PC-9 (cell line): Measurements from ENCODE around the gene SELENON. TPM values are rescaled to one million over a fixed set of nuclear protein-coding genes. Genes with fewer than 3 reads are reported as not detected.

Source experiments
- BruUV-seq: library from RNA; stranded (reverse); fragments of 400-500 nt; replicated peaks from 2 replicates; lab custom pipeline; 2021; lab: Mats Ljungman, UMichigan
- CTCF ChIA-PET: fragments of 300-600 bp; sonication (Branson Sonifier 250); formaldehyde crosslinking; loops from one replicate; lab custom pipeline; 2022; ENCODE audit warnings: antibody characterized with exemption; lab: Charles Lee
- POLR2A ChIA-PET: fragments of 300-600 bp; sonication (Branson Sonifier 250); formaldehyde crosslinking; loops from one replicate; lab custom pipeline; 2022; ENCODE audit warnings: antibody characterized with exemption; ENCODE audit not compliant: unreplicated experiment; lab: Charles Lee
- DNase-seq, 2 experiments: peaks; one replicate each; pipeline versions ENCODE4 v3.0.0 to v3.0.0-alpha.2; 2015 to 2022; ENCODE audit warnings: mixed read lengths in 1 of 2
- H2AFZ ChIP-seq: fragments of 200-600 bp; sonication (generic); 2 replicates; pipeline ENCODE4 v1.8.1; 2017; ENCODE audit warnings: antibody characterized with exemption
- H3F3A ChIP-seq: fragments of 200-600 bp; sonication (generic); 2 replicates; pipeline ENCODE4 v1.8.1; 2017; ENCODE audit warnings: antibody characterized with exemption, mild to moderate bottlenecking, low read depth; ENCODE audit not compliant: insufficient read depth
- H3K27ac ChIP-seq: fragments of 200-600 bp; sonication (generic); 2 replicates; pipeline ENCODE4 v1.6.1; 2016; ENCODE audit warnings: mixed run types
- H3K27me3 ChIP-seq: fragments of 200-600 bp; sonication (generic); 2 replicates; pipeline ENCODE4 v1.6.1; 2016; ENCODE audit warnings: low read depth, mixed run types; ENCODE audit not compliant: insufficient read depth
- H3K36me3 ChIP-seq: fragments of 200-600 bp; sonication (generic); 2 replicates; pipeline ENCODE4 v1.6.1; 2016; ENCODE audit warnings: low read depth, mixed run types
- H3K4me1 ChIP-seq: fragments of 200-600 bp; sonication (generic); replicated peaks from 2 replicates; pipeline ENCODE4 v1.6.1; 2016; ENCODE audit warnings: mixed run types; ENCODE audit not compliant: insufficient read depth
- H3K4me2 ChIP-seq: fragments of 200-600 bp; sonication (generic); 2 replicates; pipeline ENCODE4 v1.6.1; 2017; ENCODE audit warnings: mixed run types
- H3K4me3 ChIP-seq: fragments of 200-600 bp; sonication (generic); 2 replicates; pipeline ENCODE4 v1.6.1; 2016; ENCODE audit warnings: mixed run types
- H3K79me2 ChIP-seq: fragments of 200-600 bp; sonication (generic); 2 replicates; pipeline ENCODE4 v1.6.1; 2017; ENCODE audit warnings: low read depth, mixed run types
- H3K9me2 ChIP-seq: fragments of 200-600 bp; sonication (generic); 2 replicates; pipeline ENCODE4 v1.8.1; 2017; ENCODE audit warnings: mild to moderate bottlenecking; ENCODE audit not compliant: insufficient read depth
- H3K9me3 ChIP-seq: fragments of 200-600 bp; sonication (generic); 2 replicates; pipeline ENCODE4 v1.8.1; 2016; ENCODE audit warnings: low read depth; ENCODE audit not compliant: insufficient read depth
- H4K20me1 ChIP-seq: fragments of 200-600 bp; sonication (generic); 2 replicates; pipeline ENCODE4 v1.8.1; 2017; ENCODE audit not compliant: insufficient read depth
- CTCF ChIP-seq: fragments of 200-600 bp; sonication (generic); conservative IDR thresholded peaks from 2 replicates; pipeline ENCODE4 v1.6.1; 2017; ENCODE audit warnings: mixed run types, antibody characterized with exemption, mild to moderate bottlenecking, moderate library complexity
- EZH2 ChIP-seq: fragments of 200-600 bp; sonication (generic); IDR thresholded peaks from 2 replicates; pipeline ENCODE4 v1.8.0; 2017; ENCODE audit warnings: antibody characterized with exemption, low read depth
- intact Hi-C: fragments of 100-400 bp; cut with micrococcal nuclease; formaldehyde crosslinking; loops from one replicate; pipeline ENCODE4 v1.10.0; 2022; ENCODE audit not compliant: unreplicated experiment
- total RNA-seq: library from RNA; stranded (reverse); gene quantifications from 2 replicates; pipeline ENCODE4 v1.2.3, GENCODE V29; 2021

The SELENON gene
- total RNA-seq, 1 experiment from 2014 or later: 44.3 TPM

DNA sequence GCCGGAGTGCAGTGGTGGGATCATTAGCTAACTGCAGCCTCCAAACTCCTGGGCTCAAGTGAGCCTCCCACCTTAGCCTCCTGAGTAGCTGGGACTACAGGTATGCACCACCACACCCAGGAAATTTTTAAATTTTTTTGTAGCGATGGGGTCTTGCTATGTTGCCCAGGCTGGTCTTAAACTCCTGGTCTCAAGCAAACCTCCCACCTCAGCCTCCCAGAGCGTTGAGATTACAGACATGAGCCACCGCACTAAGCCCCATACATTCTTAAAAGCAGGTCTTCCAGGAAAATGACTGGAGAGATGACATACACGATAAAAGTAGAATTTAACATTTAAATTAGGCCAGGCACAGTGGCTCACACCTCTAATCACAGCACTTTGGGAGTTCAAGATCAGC, 33.2 kb downstream of the SELENON start:
- ChIA-PET CTCF (no interaction called here), POLR2A (no interaction called here)

DNA sequence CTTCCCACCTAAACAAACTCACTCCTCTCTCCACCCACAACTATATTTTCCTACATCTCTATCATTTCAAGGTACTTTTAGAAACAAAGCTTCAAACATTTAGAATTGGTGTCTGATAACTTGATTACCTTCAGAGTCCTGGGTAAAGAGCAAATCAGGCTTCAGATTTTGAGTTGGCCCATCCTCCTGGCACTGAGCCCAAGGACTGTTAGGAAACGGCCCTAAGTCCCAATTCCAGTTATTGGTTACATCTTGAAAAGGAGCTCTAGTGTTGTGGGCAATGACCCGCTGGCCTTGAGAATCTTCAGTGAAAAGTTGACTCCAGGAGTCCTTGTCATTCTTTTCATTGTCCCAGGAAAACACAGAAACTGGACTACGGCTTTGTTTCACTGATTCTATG, 34.9 kb downstream of the SELENON start:
- Histone ChIP-seq H3K4me3 (no peak overlapping the region), H3K9me3 (no peaks in the 10 kb centered on the region), H4K20me1 (no peaks in the 10 kb centered on the region), H3K4me2 (no peak overlapping the region), H3F3A (peaks cover 4% of the 10 kb centered on the region; the same call in 1 of the 2 replicates), H3K36me3 (no peaks in the 10 kb centered on the region; the same call in 1 of the 2 replicates), H2AFZ (no peak overlapping the region), H3K4me1 (no peaks in the 10 kb centered on the region), H3K27ac (no peak overlapping the region), H3K27me3 (no peaks in the 10 kb centered on the region), H3K9me2 (no peaks in the 10 kb centered on the region), H3K79me2 (peaks cover 5% of the 10 kb centered on the region; the same call in 1 of the 2 replicates)
- no peak for DNase-seq
- no TSS peak for BruUV-seq
- CTCF ChIA-PET: interaction anchor here (0.9 kb wide), 1 partner anchor 61 kb away, joined by 3 read pairs; no protein-coding TSS in a partner anchor
- POLR2A ChIA-PET: no interaction called here
- no peak for TF ChIP-seq CTCF
- no peak for TF ChIP-seq EZH2
- intact Hi-C loops: no loop called here

More for the DNA sequence above, 33.2 kb downstream of the SELENON start:
- Histone ChIP-seq H3K79me2 (no peaks in the 10 kb centered on the region), H3K27me3 (no peaks in the 10 kb centered on the region), H3K4me2 (no peak overlapping the region), H3K4me1 (no peaks in the 10 kb centered on the region), H3K9me3 (no peaks in the 10 kb centered on the region), H2AFZ (no peak overlapping the region), H3K9me2 (no peaks in the 10 kb centered on the region), H3F3A (peaks cover 4% of the 10 kb centered on the region; the same call in 1 of the 2 replicates), H3K4me3 (no peak overlapping the region), H3K36me3 (no peaks in the 10 kb centered on the region; the same call in 1 of the 2 replicates), H4K20me1 (no peaks in the 10 kb centered on the region), H3K27ac (no peak overlapping the region)
- intact Hi-C loops: no loop called here
- no TSS peak for BruUV-seq
- no peak for DNase-seq
- TF ChIP-seq EZH2 (no peak), CTCF (no peak)

GRCh38 chr1:25836695-25837094, 36.7 kb downstream of the SELENON start:
- Histone ChIP-seq H4K20me1 (no peaks in the 10 kb centered on the region), H3K4me2 (no peak overlapping the region), H2AFZ (no peak overlapping the region), H3K27me3 (no peaks in the 10 kb centered on the region), H3K79me2 (peaks cover 5% of the 10 kb centered on the region; the same call in 1 of the 2 replicates), H3K9me2 (no peaks in the 10 kb centered on the region), H3K36me3 (no peaks in the 10 kb centered on the region), H3K9me3 (no peaks in the 10 kb centered on the region), H3F3A (peaks cover 4% of the 10 kb centered on the region; the same call in 1 of the 2 replicates), H3K4me1 (no peaks in the 10 kb centered on the region), H3K27ac (no peak overlapping the region), H3K4me3 (no peak overlapping the region)
- POLR2A ChIA-PET: interaction anchor here (0.7 kb wide), 2 partner anchors 24 to 70 kb away, joined by 5 to 6 read pairs; no protein-coding TSS in a partner anchor
- intact Hi-C loops: loop anchor here (1.0 to 2.0 kb wide), 2 partner anchors 56 to 162 kb away; partner anchors contain the start of gene PAFAH2
- no TSS peak for BruUV-seq
- no peak for DNase-seq
- CTCF ChIA-PET: interaction anchor here (0.6 to 1.0 kb wide), 3 partner anchors 38 to 161 kb away, joined by 3 to 7 read pairs (median 3); partner anchors contain the start of genes PAFAH2 and PAQR7
- no peak for TF ChIP-seq EZH2
